Stimulated activated CD8-positive, alpha-beta memory T cell treated with anti-CD3 and anti-CD28 coated beads, Interleukin-15, amount 100 ng/mL, for 4 hours (primary cell): ENCODE data around the gene MYO1B.

Experiments
- DNase-seq, 2 donors: peaks; one replicate each; pipeline ENCODE4 v3.0.0-alpha.2; 2020; ENCODE audit warnings: low read depth in 2 of 2

Gene MYO1B

DNA sequence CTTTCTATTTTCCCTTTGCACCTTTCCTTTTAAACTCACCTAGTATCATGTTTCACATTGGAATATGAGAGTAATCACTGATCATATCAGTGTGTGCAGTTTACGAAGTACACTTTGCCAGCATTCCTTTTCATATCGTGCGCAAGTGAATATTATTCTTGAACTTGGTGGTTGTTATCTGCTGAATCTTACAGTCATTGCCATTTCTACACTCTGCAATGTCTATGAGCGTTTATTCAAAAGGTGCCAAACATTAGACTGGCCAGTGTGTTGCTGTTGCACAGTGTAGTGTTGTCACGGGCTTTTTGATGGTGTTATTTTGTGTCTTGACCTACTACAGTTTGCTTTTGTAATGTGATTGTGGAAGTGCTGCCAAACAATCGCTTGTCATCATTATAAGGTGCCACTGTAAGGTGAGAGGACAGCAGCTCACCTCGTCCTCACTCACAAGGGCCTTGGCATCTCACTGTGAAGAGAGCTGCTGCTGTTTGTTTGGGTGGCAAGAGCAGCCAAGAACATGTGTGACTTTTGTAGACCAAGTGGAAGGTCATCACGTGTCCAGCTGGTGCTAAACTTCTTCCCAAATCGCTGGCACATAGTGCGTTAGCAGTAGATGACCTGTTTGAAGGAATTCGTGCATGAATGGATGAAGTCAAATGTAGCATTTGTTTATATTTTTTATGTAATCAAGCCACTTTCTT lies 113.3 kb downstream of the MYO1B start:
- DNase-seq = no peak

DNA sequence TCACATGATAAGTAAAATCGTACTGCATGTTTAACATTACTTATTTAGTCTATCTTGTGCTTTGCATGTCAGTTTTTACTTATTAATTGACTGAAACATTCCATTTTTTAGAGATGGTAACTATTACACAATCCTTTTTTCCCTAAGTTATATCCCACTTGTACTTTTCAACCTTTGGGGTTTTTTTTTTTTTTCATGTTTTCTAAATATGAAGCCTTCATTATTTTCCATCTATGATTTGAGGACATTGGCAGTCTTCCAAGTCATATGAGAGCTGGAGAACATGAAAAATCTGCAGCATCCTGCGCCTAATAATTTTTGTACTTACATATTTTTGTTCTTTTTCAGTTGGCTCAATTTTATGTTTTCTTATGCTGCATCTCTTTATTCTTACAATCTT lies 113.9 kb downstream of the MYO1B start:
- no peak for DNase-seq

DNA sequence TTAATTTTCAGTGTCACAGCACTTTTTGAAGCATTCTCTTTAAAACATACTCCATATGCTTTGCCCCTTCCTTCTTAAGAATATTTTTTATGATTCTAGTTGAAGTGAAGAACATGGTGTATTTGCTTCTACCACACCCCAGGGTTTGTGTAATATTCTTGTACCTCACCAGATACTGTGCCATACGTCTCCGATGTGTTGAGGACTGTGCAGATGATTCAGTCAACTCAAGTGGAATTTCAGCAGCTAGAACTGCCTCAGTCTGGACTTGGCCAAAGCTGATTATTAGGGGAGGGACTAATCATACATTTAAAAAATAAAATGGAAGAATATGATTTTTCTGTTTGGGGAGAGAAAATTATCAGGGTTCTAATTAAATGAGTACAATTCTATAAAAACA lies 115.7 kb downstream of the MYO1B start:
- DNase-seq = no peak

DNA sequence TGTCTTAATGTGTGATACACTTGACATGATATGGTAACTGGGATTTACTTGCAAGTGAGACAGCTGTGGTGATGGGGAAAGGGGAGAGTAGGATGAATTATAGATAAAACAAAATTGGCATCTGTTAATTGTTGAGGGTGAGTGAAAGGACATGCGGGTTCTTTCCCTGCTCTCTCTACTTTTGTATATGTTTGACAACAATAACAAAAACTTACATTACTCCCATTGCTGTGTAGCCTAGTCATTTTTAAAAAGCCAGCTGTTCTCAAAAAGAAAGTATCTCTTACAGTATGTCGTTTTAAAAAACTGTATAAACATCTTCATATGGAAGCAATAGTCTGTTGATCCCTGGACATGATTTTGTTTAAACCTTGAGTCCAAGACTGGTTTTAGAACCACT lies 117.6 kb downstream of the MYO1B start:
- no peak for DNase-seq

DNA sequence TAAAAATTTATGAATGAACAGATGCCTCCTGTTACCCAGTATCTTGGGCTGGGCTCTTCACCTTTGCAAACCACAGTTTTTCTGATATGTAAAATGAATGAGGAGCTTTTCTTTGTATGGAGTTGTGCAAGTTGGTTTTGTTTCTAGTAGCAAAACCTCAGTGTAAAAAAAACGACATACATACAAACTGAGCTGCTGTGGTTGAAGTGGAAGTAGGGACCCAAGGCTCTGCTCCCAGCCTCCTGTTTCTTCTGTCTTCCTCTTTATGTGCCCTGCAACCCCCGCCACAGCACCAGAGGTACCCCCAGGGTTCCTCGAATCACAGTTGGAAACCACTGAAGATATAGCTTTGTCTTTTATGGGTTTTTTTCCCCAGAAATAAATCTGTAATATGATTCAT lies 118.1 kb downstream of the MYO1B start:
- DNase-seq = no peak

DNA sequence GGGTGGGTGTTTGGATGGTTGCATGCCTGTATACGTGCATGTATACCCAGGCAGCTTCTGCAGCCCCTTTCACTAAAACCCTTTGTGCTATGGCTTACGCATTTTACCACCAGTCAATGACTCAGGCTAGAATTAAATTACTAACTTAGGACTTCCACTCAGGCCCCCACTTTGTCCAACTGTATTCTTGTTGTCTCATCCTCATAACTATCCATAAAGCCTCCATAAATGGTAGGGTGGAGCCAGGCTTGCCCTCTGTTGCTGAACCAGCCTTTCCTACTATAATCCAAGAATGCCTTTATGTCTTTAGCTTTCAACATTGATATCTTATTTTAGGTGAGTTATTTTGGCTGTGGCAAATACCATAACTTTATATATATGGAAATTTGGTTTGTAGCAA lies 119.9 kb downstream of the MYO1B start:
- DNase-seq = no peak

DNA sequence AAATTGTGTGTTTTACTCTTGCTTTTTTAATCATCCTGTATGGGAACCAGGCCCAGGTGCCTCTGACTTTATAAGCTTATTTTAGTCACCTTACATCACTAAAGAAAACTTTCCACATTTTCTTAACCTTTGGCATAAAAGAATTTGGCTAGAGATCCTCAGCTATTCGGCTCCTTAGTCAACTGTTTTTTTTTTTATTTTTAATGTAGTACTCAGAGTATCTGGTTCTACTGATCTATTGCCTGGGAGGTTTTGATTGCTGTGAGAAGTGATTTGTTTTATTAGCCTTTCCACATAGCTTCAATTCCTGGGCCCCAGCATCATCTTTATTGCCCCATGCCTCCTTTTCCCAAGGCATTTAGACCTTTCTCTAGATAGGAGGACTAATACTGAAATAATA lies 121.0 kb downstream of the MYO1B start:
- no peak for DNase-seq

DNA sequence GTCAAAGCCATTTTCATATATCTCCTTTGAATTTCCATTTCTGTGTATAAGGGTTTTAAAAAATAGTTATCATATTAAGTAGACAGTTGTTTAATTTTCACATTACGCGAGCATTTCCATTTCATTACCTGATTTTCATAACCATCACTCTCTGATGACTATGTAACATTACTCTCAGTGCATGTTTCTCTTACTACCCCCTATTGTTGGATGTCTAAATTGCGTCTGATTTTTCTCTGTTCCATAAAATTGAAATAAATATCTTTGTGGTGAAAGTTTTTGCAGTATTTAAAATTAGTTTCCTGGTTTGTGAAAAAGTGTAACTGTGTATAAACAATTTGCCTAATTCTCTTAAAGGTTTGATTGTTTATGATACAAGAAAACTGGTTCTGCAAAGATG lies 123.8 kb downstream of the MYO1B start:
- no peak for DNase-seq

DNA sequence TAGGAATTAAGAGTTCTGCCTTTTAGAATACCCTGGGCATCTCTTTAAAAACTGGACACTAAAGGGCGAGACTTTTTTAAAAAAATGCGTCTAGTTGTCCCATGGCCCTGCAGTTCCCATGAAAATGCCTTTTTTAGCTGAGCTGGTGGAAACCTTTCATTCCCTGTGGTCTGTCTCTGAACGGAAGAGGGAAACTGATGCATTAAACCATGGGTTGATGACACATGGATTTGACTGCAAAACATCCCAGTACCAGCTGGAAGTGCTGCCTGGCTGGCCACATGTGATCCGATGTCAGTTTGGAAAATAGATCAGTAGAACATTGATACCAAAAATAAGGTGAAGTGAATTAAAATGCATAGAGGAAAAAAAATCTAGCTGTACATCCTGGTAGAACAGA lies 129.2 kb downstream of the MYO1B start:
- DNase-seq = no peak

DNA sequence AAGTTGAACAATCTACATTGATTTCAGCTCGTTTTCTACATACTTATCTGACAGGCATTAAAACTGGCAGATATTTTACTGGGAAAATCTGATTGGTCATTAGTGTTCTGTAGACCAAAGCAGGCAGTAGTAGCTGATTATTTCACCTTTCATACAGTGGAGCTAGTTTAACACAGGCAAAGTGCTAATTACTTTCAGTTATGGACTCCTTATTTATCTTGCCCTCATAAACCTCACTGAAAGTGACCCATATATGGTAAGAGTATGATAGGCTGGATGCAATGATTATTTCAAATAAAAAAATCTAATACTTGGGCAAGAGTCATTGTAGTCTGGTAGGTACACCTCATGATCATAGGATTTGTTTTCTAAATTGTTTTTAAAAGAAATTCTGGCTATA lies 129.7 kb downstream of the MYO1B start:
- no peak for DNase-seq

DNA sequence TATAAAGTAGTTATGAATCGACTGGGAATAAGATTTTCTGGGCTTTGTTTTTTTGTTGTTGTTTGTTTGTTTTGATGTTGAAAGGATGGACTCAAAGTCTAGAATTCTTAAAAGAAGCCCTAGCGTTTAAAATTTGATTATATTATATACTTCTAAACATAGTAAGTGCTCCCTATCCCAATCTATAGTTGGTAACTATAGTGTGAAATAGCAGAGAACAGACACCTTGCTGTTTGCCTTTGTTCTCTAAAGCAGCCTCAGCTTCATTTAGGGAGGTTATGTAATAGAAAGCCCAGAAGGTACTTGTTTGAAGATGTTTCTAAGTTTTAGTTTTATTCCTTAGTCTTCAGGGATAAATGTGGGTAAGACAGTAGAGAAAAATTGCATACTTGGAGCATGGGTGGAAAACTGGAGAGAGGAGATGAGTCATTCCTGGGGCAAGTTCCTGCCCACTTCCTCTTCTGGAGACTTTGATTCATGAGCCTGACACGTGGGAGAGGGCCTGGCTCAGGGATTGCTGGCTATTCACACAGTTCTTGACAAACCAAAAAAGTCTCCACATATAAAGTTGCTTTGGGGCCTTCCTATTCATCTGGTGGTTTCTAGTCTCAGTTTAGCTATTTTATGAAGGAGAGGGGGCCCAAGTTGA lies 131.9 kb downstream of the MYO1B start:
- no peak for DNase-seq

DNA sequence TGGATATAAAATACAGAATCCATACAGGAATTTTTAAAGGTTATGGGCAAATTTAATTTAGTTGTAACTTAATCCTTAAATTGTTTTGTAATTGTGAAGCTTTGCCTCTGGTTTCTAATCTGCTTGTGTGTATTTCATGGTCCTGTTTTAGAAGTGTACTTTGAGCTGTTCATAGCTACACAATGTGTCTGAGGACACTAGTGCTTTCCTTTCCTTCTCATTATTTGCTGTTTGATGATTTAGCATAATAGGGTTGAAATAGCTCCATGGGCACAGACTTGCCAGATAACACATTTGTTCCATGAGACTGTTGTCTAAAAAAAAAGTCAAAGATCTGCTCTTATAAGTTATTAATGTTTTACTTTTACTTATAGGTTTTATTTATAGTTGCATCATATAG lies 134.2 kb downstream of the MYO1B start:
- no peak for DNase-seq

DNA sequence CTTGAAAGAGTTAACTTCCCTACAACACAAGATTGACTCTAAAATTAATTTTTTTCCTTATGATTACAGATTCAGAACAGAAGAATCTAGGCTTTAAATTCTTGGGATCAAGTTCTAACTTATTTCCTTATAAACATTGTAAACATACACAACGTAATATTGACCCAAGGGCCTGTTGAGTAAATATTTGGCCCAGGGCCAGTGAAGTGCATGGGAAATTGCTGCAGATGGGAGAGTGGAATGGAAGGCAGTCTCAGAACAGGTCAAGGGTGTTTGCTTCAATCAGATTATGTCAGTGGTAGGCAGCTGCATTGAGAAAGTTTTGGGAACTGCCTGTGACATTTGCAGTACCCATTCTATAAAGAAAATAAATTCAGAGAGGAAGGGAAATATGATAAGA lies 137.6 kb downstream of the MYO1B start:
- DNase-seq = no peak

DNA sequence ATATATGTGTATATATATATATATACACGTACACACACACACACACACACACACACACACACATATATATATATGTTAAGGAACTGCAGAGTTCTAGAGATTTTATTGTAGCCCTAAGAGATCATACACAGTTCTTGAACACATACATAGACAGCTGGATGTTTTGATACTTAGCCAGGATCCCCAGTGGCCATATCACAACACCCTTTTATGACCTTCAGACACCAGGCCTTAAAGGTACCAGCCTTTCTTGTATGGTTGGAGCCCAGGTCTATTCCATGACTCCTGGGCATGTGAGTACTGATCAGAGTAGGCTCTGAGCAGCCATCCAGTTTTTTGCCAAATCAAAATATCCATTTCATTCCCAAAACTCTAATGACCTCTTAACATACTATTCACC lies 138.3 kb downstream of the MYO1B start:
- DNase-seq = no peak

DNA sequence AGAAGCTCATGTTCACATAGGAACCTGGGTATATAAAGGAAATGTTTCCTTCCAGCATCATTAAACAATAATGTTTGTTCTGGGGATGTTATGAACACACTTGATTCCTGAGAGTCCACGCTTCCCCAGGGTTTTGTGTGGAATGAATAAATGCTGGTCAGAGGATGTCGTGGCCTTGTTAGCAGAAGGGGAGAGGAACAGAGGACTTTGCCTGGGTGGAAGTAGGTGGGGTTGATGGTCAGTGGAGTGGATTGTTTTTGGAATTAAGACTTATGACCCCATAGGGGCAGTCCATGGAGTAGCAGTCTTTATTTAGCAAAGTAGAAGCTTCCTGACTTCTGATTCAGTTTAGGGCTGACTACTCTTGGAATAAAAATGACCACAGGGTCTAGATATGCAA lies 139.6 kb downstream of the MYO1B start:
- no peak for DNase-seq

DNA sequence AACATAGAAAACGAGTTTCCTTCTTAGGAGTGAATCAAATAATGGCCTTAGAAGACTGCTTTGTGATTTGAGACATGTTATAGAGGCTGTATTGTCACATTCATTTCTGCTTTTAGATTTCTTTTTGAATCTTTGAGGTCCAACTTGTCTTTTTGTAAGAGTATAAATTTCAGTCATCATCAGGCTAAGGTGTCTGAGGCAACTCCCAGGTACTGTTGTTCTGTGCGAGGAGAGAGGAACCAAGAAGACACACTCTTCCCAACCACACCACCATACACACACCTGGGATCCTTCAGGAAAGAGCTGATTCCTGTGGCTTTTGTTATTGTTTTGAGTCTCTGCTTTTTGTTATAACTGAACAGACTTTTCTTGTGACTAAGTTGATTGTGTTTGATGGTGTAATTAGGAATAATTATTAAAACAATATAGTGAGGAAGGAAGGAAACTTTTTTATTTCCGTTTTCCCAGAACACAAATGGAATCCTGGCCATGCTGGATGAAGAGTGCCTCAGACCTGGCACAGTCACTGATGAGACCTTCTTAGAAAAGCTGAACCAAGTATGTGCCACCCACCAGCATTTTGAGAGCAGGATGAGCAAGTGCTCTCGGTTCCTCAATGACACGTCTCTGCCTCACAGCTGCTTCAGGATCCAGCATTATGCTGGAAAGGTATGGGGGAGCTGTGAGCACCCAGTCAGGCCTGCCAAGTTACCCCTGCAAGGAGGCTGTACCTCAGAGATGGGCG lies 140.4 kb downstream of the MYO1B start:
- no peak for DNase-seq

DNA sequence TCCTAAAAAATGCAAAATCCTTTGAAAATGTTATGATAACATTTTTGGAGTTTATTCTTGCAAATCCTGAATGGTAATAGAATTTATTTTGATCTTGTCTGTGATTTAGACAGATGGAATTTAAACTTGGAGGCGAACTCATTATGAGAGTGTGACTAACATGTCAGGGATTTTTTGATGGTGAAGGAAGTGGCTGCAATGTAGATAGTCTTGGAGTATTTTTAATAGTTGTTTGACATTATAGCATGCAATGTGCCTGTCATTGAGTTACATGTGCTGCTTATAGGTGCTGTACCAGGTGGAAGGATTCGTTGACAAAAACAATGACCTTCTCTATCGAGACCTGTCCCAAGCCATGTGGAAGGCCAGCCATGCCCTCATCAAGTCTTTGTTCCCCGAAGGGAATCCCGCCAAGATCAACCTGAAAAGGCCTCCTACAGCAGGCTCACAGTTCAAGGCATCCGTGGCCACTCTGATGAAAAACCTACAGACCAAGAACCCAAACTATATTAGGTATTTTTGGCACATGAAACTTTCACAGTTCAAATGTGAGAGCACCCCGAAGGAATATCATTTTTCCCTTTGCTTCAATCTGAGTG lies 141.8 kb downstream of the MYO1B start:
- no peak for DNase-seq

DNA sequence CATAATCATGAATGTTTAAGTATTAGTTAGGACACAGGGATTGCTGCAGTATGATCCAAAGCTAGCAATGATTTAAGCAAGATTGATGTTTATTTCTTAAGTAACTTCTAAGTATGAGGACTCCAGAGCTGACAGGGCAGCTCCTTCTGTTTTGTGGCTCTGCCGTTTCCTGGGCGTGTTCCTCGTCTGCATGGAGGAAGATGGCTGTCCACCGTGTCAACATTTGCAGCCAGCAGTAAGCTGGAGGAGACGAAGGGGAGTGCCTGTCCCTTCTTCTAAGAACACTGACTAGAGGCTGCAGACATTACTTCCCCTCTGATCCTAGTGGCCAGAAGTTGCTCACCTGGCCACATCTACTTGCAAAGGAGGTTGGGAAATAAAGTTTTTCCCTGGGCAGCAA lies 144.1 kb downstream of the MYO1B start:
- no peak for DNase-seq

DNA sequence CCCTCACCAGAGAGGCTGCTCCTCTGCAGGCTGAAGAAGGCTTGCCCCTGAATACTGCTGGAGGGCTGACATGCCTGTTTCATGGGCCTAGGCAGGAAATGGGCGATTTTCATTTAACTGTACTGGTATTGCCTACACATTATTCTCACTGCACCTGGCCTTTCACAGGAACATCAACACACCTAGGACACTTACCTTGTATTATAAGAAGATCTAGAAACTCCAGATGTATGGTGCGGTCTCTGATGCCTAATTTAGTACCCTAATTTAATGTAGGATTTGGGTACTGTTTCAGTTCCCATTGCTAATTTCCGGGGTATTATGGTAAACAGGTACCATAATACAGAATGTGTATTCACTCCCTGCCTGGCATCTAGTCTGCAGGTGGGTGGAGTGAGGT lies 146.0 kb downstream of the MYO1B start:
- no peak for DNase-seq

DNA sequence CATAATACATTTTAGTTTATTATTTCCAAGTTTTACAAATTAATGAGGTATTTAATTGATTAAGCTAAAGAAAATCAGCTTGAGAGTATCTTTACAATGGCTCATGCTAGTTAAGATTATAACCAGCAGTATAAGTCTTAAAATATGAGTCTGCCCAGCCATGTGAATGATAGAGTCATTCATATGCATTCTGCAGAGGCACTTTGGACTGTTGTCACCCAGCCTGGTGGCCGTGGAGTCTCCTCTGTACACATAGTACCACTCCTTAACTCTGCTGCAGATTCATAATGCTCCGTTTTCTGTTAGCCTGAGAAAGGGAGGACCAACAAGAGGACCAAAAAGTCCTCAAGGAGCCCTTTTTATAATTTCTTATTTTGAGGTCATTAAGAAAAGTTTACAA lies 148.8 kb downstream of the MYO1B start:
- DNase-seq = no peak

DNA sequence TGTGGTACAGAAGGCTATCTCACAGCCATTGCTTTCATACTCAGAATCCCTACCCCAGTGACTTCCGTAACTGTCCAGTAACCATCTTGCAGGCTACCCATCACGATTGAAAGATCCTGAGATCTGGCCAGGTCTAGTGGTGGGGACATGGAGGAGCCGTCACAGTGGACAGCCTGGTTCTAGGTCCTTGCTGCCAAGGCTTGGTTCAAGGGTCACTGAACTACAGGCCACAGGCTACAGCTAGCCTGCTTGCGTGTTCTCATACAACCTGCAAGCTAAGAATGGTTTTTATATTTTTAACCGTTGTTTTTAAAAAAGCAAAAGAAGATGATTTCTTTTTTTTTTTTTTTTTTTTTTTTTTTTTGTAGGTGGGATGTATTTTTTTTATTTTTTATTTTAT lies 151.6 kb downstream of the MYO1B start:
- DNase-seq = no peak

DNA sequence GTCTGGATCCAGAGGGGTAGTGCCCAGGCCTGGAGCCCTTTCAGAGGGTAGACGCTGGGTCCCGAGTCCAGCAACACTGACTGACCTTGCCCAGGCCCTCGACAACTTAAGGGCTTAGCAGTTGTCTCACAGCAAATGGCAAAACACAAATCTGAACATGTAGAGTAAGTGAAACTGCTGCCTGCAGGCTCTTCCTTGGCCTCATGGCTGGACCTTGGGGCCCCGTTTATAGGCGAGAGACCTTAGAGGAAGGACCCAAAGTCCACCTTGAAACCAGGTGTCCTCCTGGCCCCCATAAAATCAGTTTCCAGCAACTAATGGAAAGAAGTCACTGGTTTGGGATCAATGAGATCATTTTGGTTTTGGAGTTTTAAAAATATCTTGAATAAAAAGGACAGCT lies 154.4 kb downstream of the MYO1B start:
- DNase-seq = no peak

DNA sequence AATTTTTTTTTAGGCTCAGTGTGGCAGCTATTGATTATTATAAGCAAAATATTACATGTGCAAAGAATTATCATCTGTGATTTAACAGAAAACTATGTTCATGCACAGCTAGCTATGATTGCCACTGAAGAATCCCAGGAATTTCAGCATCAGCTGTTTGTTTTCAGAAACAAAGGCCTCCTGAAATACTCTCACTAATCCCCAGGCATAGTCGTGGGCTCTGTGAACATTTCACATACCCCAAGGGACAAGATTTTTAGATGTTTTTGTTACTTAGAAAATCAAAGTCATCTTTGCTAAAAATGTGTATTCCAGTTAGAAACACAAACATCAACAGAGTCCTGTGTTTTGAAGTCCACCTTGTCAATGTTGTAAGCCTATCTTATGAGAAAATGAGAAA lies 156.1 kb downstream of the MYO1B start:
- DNase-seq = no peak
